Measurements from ENCODE around the gene SSBP3. TPM values are rescaled to one million over a fixed set of nuclear protein-coding genes. Genes with fewer than 3 reads are reported as not detected.

The SSBP3 gene
- total and polyA plus RNA-seq, 4 donors = 7.7 to 24.7 (median 17.3) TPM

GRCh38 chr1:54285815-54286345 lies 120.3 kb downstream of the SSBP3 start:
- no peak overlapping the region for H3K27ac ChIP-seq (ENCODE audit: low read depth in 1 of 2, low read length in 2 of 2)

DNA sequence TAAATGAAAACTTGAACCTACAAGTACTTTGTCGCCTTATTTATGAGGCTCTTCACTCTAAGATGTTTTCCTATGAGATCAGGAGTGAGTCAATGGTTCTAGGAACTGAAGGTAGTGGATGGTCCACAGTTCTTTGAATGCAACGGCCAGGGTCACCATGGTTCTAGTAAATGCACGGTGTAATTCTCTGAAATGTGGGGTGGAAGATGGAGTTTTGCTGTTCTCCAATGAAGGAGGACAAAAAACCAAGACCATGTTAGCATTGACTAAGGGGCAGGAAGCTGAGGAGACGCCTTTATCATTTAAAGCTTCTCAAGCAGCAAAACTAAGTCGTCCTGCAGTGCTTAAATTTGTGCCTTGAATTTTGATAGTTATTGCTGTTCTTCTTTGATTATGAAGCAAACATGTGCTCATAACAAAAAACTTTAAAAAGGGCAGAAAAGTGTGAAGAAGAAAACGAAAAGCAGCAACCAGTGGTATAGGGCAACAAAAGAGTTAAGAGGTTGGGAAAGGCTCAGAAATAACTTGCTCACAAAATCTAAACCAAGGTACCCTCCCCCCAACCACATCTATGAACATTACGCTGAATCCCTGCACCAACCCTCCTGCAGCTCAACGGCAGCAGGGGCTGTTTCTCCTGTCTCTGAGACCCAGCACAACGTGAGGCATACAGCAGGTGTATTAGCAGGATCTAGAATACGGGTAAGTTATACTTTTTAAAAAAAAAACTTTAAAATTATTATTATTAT lies 121.2 kb downstream of the SSBP3 start:
- no peak for DNase-seq (ENCODE audit: low spot score)
- no peak overlapping the region for H3K27ac ChIP-seq (ENCODE audit: low read depth in 1 of 2, low read length in 2 of 2)
- TF ChIP-seq NR2F2 (IDR thresholded peaks at IDR 0.05) (no peak), YY1 (IDR thresholded peaks at IDR 0.05) (no peak), SP1 (IDR thresholded peaks at IDR 0.05) (no peak), FOXA2 (IDR thresholded peaks at IDR 0.05) (no peak), RAD21 (IDR thresholded peaks at IDR 0.05) (no peak), TAF1 (conservative IDR thresholded peaks at IDR 0.05) (no peak), ATF3 (IDR thresholded peaks at IDR 0.05) (no peak), HNF4G (IDR thresholded peaks at IDR 0.05) (no peak), GABPA (IDR thresholded peaks at IDR 0.05 in 1 of 2, conservative IDR thresholded peaks at IDR 0.05 in 1 of 2) (no peak), EGR1 (IDR thresholded peaks at IDR 0.05; ENCODE audit: low read depth in 2 of 2) (no peak), JUND (IDR thresholded peaks at IDR 0.05) (no peak)
- TF ChIP-seq, protein P1, sequence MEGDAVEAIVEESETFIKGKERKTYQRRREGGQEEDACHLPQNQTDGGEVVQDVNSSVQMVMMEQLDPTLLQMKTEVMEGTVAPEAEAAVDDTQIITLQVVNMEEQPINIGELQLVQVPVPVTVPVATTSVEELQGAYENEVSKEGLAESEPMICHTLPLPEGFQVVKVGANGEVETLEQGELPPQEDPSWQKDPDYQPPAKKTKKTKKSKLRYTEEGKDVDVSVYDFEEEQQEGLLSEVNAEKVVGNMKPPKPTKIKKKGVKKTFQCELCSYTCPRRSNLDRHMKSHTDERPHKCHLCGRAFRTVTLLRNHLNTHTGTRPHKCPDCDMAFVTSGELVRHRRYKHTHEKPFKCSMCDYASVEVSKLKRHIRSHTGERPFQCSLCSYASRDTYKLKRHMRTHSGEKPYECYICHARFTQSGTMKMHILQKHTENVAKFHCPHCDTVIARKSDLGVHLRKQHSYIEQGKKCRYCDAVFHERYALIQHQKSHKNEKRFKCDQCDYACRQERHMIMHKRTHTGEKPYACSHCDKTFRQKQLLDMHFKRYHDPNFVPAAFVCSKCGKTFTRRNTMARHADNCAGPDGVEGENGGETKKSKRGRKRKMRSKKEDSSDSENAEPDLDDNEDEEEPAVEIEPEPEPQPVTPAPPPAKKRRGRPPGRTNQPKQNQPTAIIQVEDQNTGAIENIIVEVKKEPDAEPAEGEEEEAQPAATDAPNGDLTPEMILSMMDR (IDR thresholded peaks at IDR 0.05; ENCODE audit: low read depth, low read length, missing input control) = no peak
- TF ChIP-seq, protein P2, sequence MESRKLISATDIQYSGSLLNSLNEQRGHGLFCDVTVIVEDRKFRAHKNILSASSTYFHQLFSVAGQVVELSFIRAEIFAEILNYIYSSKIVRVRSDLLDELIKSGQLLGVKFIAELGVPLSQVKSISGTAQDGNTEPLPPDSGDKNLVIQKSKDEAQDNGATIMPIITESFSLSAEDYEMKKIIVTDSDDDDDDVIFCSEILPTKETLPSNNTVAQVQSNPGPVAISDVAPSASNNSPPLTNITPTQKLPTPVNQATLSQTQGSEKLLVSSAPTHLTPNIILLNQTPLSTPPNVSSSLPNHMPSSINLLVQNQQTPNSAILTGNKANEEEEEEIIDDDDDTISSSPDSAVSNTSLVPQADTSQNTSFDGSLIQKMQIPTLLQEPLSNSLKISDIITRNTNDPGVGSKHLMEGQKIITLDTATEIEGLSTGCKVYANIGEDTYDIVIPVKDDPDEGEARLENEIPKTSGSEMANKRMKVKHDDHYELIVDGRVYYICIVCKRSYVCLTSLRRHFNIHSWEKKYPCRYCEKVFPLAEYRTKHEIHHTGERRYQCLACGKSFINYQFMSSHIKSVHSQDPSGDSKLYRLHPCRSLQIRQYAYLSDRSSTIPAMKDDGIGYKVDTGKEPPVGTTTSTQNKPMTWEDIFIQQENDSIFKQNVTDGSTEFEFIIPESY (IDR thresholded peaks at IDR 0.05) = no peak

More at GRCh38 chr1:54285815-54286345, 120.3 kb downstream of the SSBP3 start:
- TF ChIP-seq RAD21 (IDR thresholded peaks at IDR 0.05) (no peak), HNF4A (conservative IDR thresholded peaks at IDR 0.05) (no peak), REST (IDR thresholded peaks at IDR 0.05) (no peak), FOXA2 (IDR thresholded peaks at IDR 0.05) (no peak), FOXA1 (IDR thresholded peaks at IDR 0.05) (no peak), EGR1 (IDR thresholded peaks at IDR 0.05; ENCODE audit: low read depth in 2 of 2) (no peak), SP1 (IDR thresholded peaks at IDR 0.05) (no peak)
- TF ChIP-seq, protein P1 (IDR thresholded peaks at IDR 0.05; ENCODE audit: low read depth, low read length, missing input control) = no peak
- Histone ChIP-seq H3K27me3 (ENCODE audit: control insufficient read depth in 4 of 4, insufficient read depth in 4 of 4, low read length in 3 of 4) (no peaks in the 10 kb centered on the region), H3K36me3 (ENCODE audit: control insufficient read depth in 4 of 4, insufficient read depth in 3 of 4, low read depth in 1 of 4, low read length in 3 of 4) (no peaks in the 10 kb centered on the region), H3K9ac (ENCODE audit: low read depth in 1 of 2, low read length in 2 of 2) (no peak overlapping the region), H3K4me1 (ENCODE audit: control insufficient read depth in 4 of 4, insufficient read depth in 4 of 4, low read length in 3 of 4) (peaks cover 11 to 18% (median 16%) of the 10 kb centered on the region in 4 donors), H3K9me3 (ENCODE audit: control insufficient read depth in 4 of 4, low read length in 3 of 4) (no peaks in the 10 kb centered on the region), H3K4me3 (ENCODE audit: low read depth in 1 of 3, low read length in 3 of 3) (no peak overlapping the region)
- no peak for DNase-seq (ENCODE audit: low spot score)
- 90% methylated on average over 5 of the region's 5 CpGs for whole genome bisulfite sequencing

More for the DNA sequence above, 121.2 kb downstream of the SSBP3 start:
- no peaks in the 10 kb centered on the region for H3K9me3 ChIP-seq (ENCODE audit: control insufficient read depth in 4 of 4, low read length in 3 of 4)
- WGBS = 90% methylated on average over 10 of the region's 10 CpGs
- peaks cover 4 to 13% (median 9%) of the 10 kb centered on the region in 4 donors for H3K4me1 ChIP-seq (ENCODE audit: control insufficient read depth in 4 of 4, insufficient read depth in 4 of 4, low read length in 3 of 4)
- no peaks in the 10 kb centered on the region for H3K27me3 ChIP-seq (ENCODE audit: control insufficient read depth in 4 of 4, insufficient read depth in 4 of 4, low read length in 3 of 4)
- H3K4me3 ChIP-seq (ENCODE audit: low read depth in 1 of 3, low read length in 3 of 3) = no peak overlapping the region
- no peak overlapping the region for H3K9ac ChIP-seq (ENCODE audit: low read depth in 1 of 2, low read length in 2 of 2)
- H3K36me3 ChIP-seq (ENCODE audit: control insufficient read depth in 4 of 4, insufficient read depth in 3 of 4, low read depth in 1 of 4, low read length in 3 of 4) = peaks cover 0 to 6% (median 1%) of the 10 kb centered on the region in 4 donors

Measured in liver (tissue), 9 donors.